Thyroid gland (tissue), 4 donors: ENCODE data around the gene CENPV.

ENCODE experiments used
- CTCF ChIP-seq, 6 experiments: fragments of 200-600 bp in 3 of 6; fragments of 450-650 bp in 3 of 6; sonication (generic) in 3 of 6; IDR thresholded peaks; one replicate each; pipeline ENCODE4 v1.5.1; 2016 to 2019; ENCODE audit warnings: antibody characterized with exemption in 6 of 6, mild to moderate bottlenecking in 2 of 6, inconsistent platforms in 1 of 6, moderate library complexity in 1 of 6
- POLR2A ChIP-seq, 2 donors: fragments of 450-650 bp; IDR thresholded peaks; one replicate each; pipeline ENCODE4 v1.6.1; 2017; ENCODE audit warnings: antibody characterized with exemption in 2 of 2, mild to moderate bottlenecking in 2 of 2, moderate library complexity in 1 of 2

- TF ChIP-seq CTCF (IDR thresholded peaks at IDR 0.05) (no peak), POLR2A (IDR thresholded peaks at IDR 0.05) (no peak)
Measured at GRCh38 chr17:16354585-16354984, 1.3 kb upstream of the CENPV start.
